ENCODE results near the gene TPCN1.

GRCh38 chr12:113305281-113305856 is 84.1 kb downstream of the TPCN1 start:
- TF ChIP-seq CTCF (IDR thresholded peaks at IDR 0.05), result no peak
- no peak for TF ChIP-seq POLR2A (IDR thresholded peaks at IDR 0.05)
- no peak for TF ChIP-seq POLR2AphosphoS5 (IDR thresholded peaks at IDR 0.05; ENCODE audit: insufficient read depth in 1 of 2, low read depth in 1 of 2)
